ENCODE measurements around the gene FBXL7. TPM values are rescaled to one million over a fixed set of nuclear protein-coding genes. Genes with fewer than 3 reads are reported as not detected.

The FBXL7 gene
- total RNA-seq, 1 donor from 2014 or later, result 30.4 TPM

GRCh38 chr5:15977851-15978250, 477.9 kb downstream of the FBXL7 start:
- Histone ChIP-seq H3K27ac (no peak overlapping the region), H3K4me3 (no peak overlapping the region), H3K9me3 (no peaks in the 10 kb centered on the region), H3K36me3 (no peaks in the 10 kb centered on the region), H3K27me3 (no peaks in the 10 kb centered on the region), H3K4me1 (no peaks in the 10 kb centered on the region)
- no peak for TF ChIP-seq CTCF (IDR thresholded peaks at IDR 0.05)
- no peak for DNase-seq (ENCODE audit: low spot score in 2 of 2)
- intact Hi-C loops (cut with DNase I), result no loop called here

DNA sequence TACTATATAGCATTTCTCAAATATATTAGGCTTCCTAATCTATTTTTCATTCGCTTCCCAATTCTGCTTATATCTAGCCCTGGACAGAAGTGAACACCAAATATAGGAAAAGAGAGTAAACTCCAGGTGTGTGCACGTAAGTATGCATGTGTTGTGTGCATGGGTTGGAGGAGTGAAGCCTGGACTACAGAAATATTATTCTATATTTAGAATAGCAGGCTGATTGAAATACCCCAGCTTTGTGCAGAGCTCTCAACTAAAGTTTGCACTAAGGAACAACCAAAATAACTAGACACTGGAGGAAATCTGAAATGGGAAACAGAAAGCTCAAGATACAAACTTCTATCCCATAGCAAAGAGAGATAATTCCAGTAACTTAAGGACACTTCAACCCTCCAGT, 480.9 kb downstream of the FBXL7 start:
- Histone ChIP-seq H3K4me1 (no peaks in the 10 kb centered on the region), H3K9me3 (no peaks in the 10 kb centered on the region), H3K4me3 (no peak overlapping the region), H3K36me3 (no peaks in the 10 kb centered on the region), H3K27me3 (no peaks in the 10 kb centered on the region), H3K27ac (no peak overlapping the region)
- no peak for DNase-seq (ENCODE audit: low spot score in 2 of 2)
- no peak for TF ChIP-seq CTCF (IDR thresholded peaks at IDR 0.05)
- intact Hi-C loops (cut with DNase I), result no loop called here

GRCh38 chr5:15983392-15983791, 483.4 kb downstream of the FBXL7 start:
- Histone ChIP-seq H3K27me3 (no peaks in the 10 kb centered on the region), H3K9me3 (no peaks in the 10 kb centered on the region), H3K4me3 (no peak overlapping the region), H3K27ac (no peak overlapping the region), H3K4me1 (no peaks in the 10 kb centered on the region), H3K36me3 (no peaks in the 10 kb centered on the region)
- no peak for DNase-seq (ENCODE audit: low spot score in 2 of 2)
- intact Hi-C loops (cut with DNase I), result no loop called here
- TF ChIP-seq CTCF (IDR thresholded peaks at IDR 0.05), result no peak

All from ascending aorta (tissue), 2 donors.